HT-29 (cell line): ENCODE measurements around the gene CSRP1. TPM values are rescaled to one million over a fixed set of nuclear protein-coding genes. Genes with fewer than 3 reads are reported as not detected.
"Not testable (repeated sequence)": the region's sequence is repeated elsewhere in the genome, so short reads cannot be mapped to it uniquely, and the experiment has no call there.

ENCODE experiments used
- DNase-seq: peaks from one replicate; pipeline ENCODE4 v3.0.0-alpha.2; 2015; ENCODE audit warnings: low spot score
- total RNA-seq: library from RNA; depleted of rRNA; stranded (reverse); fragments of >200 nt; shearing (Covaris generic); gene quantifications from 2 replicates; pipeline ENCODE4 v1.2.3, GENCODE V29; 2014

Gene CSRP1
- total RNA-seq, 1 experiment from 2014 or later: 183 TPM

GRCh38 chr1:201478666-201479065, 28.3 kb downstream of the CSRP1 start:
- not testable (repeated sequence) for DNase-seq

GRCh38 chr1:201476670-201477344, 30.1 kb downstream of the CSRP1 start:
- DNase-seq: peak; percentile 52

DNA sequence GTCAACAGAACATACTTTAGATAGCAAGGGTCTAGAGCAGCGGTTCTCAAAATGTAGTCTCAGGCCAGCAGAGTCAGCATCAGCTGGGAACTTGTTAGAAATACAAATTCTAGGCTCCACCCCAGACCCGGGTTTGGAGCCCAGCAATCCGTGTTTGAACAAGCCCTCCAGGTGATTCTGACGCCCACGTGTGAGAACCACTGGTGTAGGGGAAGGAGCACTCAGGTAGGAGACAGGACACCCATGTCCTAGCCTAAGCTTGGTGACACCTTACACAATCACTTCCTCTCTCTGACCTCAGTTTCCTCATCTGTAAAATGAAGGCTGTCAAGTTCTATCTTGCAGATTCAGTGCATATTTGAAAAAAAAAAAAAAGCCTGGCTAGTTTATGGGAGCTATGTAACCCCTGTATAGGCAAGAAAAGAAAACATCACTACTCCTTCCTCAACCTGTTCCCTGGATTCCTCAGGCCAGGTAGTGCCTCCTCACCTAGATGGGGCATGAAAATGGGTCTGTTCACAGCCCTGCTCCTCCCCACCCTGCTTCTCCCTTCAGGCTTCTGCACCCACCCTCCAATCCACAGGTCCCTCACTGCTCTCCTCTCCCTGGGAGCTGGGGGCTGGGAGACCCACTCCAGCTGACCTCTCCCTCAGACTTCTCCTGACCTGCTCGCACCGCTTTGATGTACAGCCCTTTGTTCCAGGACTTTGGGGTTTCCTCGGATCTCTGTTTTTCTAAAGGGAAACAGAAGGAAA, 30.8 kb downstream of the CSRP1 start:
- no peak for DNase-seq

- peak; percentile 41 for DNase-seq
Observed at GRCh38 chr1:201475130-201475529, 31.8 kb downstream of the CSRP1 start.

GRCh38 chr1:201473296-201473695, 33.6 kb downstream of the CSRP1 start:
- no peak for DNase-seq

- not testable (repeated sequence) for DNase-seq
Observed at GRCh38 chr1:201472321-201472720, 34.6 kb downstream of the CSRP1 start.

- no peak for DNase-seq
Observed at GRCh38 chr1:201471772-201472171, 35.2 kb downstream of the CSRP1 start.

DNA sequence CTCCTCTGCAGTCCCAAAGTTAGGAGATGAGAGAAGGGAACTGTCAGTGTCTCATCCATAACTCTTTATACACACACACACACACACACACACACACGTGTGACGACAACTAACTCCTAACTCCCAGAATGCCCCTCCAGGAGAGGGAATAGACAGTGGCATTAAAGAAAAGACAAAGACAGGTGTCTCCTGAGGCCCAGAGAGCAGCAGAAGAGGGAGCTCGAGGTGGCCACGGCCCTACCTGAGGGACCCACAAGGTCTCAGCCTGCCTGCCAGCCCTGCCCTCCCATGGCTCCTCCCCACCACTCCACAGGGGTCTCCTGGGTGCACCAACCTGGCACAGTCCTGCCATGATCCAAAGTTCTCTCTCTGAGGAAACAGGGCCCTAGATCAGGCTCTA, 36.3 kb downstream of the CSRP1 start:
- DNase-seq: no peak

DNA sequence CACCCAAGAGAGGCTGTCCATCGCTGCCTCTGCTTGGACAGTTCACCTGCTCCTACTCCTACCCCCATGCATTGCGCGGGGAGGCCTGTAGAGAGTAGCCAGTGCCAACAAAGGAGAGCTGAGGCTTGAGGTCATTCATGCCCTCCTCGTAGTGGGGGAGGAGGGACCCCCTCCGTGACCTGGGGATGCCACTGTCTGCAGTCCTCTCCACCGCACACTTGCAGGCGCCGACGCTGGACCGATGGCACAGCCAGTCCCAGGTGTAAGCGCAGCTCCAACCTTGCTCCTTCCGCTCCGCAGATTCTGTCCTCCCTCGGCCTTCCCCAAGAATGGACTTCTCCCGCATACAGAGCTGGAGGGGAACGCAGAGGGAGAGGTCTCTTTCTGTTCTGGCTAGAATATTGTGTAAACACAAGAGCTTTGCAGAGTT, 37.3 kb downstream of the CSRP1 start:
- DNase-seq: no peak

GRCh38 chr1:201468844-201469644, 37.9 kb downstream of the CSRP1 start, which contains the start of gene PHLDA3:
TSS of gene PHLDA3 (minus strand) at chr1:201469188. CDS start at chr1:201468786, 402 bp downstream.
- peak; percentile 59 for DNase-seq

DNA sequence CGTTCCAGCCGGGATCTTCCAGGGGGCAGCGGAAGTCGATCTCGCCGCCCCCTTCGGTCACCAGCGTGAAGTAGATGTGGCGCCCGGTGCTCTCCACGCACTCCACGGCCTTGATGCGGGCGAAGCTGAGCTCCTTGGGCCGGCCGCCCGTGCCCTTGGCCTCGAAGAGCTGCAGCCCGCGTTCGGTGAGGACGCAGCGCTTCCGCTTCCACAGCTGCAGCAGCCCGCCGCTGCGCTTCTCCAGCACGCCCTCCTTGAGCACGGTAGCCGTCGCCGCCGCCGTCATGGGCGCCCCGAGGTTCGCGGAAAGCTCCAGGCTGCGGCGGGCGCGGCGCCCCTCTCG, 38.5 kb downstream of the CSRP1 start:
- DNase-seq: peak; percentile 33

GRCh38 chr1:201466492-201466891, 40.4 kb downstream of the CSRP1 start:
- DNase-seq: peak; percentile 33

DNA sequence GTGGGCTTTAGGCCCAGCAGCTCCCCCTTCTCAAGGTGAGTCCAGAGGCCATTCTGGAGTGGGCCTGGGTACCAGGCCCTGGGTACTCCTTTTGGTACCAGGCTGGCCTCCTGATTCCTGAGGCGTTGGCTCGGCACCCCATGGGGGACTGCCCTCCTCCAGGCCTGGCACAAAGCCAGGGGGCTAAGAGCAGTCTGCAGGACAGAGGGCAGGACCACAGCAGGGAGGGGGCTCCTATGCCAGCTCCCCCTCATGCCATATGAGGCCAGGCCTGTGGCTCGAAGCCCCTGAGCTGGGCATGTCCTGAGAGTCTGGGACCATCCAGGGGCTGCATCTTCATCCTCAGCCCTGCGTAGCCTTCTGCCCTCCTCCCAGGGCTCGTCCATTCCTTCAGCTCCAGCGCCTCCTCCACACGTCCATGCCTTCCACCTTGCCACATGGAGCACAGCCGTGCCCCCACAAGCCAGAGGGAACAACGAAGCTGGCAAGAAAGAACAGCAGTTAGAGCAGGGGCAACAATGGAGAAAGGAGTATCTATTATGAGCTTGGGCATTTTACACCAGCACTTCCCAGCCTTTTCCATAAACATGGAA, 41.1 kb downstream of the CSRP1 start:
- DNase-seq: no peak

DNA sequence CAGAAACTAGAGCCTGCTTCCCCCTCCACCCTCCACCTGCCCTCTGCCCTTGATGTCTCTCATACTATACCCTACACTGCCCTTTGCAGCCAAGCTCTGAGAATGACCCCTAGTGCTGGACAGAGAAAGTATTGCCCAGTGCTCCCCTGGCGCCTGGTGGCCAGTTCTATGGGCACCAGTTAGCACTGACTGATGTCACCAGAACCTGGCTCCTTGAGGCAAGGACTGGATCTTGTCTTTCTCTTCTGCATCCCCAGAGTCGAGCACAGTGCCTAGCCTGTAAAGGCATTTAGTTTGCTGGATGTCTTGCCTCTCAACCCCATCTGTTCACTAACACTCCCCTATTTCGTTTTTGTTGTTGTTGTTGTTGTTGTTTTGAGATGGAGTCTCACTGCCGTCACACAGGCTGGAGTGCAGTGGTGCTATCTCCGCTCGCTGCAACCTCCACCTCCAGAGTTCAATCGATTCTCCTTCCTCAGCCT, 43.8 kb downstream of the CSRP1 start:
- DNase-seq: peak; percentile 68

DNA sequence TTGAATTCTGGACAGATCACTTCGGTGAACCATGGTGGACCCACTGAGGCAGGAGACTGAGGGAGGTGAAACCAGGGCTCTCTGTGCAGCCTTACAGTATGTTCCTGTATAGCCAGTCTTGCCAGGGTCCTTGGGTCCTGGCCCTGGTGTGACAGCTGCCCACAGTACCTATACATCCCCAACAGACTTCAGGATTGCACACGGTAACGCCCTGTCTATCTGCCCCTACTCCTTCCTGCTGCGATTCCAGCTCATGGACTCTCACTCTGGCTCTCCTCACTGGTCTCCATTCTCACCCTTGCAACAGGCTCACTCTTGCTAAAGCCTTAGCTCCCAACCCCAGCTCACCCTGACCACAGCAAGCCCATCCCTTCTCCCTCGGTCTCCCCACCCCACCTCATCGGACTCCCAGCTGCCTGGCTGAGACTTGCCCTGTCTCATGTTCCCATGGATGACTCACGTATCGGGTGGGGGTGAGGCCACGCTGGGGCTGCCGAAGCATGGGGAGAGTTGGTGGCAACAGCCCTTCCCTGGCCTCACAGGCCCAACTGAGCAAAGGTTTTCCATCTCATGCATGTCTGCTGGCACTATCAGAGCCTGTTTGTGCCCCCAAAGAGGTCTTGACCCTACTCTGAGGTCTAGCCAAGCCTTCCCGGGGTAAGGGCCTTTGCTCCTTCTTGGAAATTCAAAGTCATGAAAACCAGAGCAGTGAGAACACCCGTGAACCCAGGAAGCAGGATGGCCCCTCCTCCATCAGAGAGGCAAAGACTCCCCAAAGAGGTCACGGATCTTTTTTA, 45.1 kb downstream of the CSRP1 start:
- DNase-seq: peak; percentile 87

DNA sequence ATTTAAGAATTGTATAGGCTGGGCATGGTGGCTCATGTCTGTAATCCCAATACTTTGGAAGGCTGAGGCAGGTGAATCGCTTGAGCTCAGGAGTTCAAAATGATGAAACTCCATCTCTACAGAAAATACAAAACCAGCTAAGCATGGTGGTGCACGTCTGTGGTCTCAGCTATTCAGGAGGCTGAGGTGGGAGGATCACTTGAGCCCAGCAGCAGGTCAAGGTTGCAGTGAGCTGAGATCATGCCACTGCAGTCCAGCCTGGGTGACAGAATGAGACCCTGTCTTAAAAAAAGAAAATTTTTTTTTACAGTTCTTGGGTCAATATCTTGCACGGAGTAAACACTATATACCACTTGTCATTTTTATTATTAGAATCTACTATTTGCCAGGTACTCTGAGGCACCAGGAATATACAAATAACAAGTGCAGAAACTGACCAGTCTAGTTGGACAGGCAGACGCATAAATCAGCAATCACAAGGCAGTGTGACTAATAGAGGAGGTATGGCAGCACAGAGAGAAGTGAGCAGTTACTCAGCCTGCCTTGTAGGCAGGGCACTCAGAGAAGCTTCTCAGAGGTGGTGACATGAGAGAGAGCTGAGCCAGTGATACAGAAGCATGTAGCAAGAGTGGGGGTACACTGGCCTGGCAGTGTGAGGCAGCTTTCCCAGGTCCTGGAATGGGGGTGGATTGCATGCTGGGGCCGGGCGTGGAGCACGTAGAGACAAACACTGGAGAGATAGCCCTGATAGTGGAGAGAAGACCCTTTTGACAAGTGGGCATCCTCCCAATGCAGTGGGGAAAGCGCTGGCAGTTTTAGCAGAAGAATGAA, 45.9 kb downstream of the CSRP1 start:
- peak; percentile 92 for DNase-seq

DNA sequence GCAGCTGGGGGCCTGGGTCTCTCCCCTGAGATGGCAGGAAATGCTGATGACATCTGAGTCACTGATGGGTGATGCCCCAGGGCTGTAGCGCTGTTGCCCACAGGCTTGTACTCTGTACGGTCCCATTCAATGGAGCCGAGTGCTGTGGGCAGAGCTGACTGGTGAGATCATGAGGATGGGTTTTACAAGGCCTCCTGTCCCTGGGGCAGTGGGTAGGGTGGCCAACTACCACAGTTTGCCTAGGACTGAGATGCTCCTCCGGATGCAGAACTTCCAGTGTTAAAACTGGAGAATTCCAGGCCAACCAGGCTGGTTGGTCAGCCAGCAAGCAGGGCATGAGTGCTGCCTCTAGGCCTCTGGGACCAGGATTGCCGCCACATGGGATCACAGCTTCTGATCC, 47.1 kb downstream of the CSRP1 start:
- no peak for DNase-seq

- no peak for DNase-seq
Observed at GRCh38 chr1:201459052-201459451, 47.9 kb downstream of the CSRP1 start.

- DNase-seq: peak; percentile 7
Observed at GRCh38 chr1:201457508-201457960, 49.4 kb downstream of the CSRP1 start.
